Gastroesophageal sphincter (tissue), 3 donors: ENCODE measurements around the gene CDC26.

Source experiments
- EP300 ChIP-seq: sonication (generic); formaldehyde crosslinking; IDR thresholded peaks from one replicate; pipeline ENCODE4 v1.6.1; 2017; ENCODE audit warnings: antibody characterized with exemption, mild to moderate bottlenecking
- POLR2AphosphoS5 ChIP-seq: sonication (generic); formaldehyde crosslinking; IDR thresholded peaks from one replicate; pipeline ENCODE4 v1.6.1; 2017; ENCODE audit warnings: antibody characterized with exemption
- TF ChIP-seq, protein P1 (sequence below), 4 experiments: fragments of 200-600 bp in 2 of 4; fragments of 450-650 bp in 2 of 4; sonication (generic) in 1 of 4; IDR thresholded peaks; one replicate each; pipeline ENCODE4 v1.5.1; 2017 to 2019; ENCODE audit warnings: antibody characterized with exemption in 4 of 4, mild to moderate bottlenecking in 2 of 4, moderate library complexity in 2 of 4

GRCh38 chr9:113221003-113221799 is 54.2 kb downstream of the CDC26 start, which contains the start of the genes FKBP15 and SLC31A1:
- TF ChIP-seq, protein P1, sequence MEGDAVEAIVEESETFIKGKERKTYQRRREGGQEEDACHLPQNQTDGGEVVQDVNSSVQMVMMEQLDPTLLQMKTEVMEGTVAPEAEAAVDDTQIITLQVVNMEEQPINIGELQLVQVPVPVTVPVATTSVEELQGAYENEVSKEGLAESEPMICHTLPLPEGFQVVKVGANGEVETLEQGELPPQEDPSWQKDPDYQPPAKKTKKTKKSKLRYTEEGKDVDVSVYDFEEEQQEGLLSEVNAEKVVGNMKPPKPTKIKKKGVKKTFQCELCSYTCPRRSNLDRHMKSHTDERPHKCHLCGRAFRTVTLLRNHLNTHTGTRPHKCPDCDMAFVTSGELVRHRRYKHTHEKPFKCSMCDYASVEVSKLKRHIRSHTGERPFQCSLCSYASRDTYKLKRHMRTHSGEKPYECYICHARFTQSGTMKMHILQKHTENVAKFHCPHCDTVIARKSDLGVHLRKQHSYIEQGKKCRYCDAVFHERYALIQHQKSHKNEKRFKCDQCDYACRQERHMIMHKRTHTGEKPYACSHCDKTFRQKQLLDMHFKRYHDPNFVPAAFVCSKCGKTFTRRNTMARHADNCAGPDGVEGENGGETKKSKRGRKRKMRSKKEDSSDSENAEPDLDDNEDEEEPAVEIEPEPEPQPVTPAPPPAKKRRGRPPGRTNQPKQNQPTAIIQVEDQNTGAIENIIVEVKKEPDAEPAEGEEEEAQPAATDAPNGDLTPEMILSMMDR (IDR thresholded peaks at IDR 0.05) = peak in 1 of 4 experiments; percentile 11
- TF ChIP-seq EP300 = no peak
- TF ChIP-seq POLR2AphosphoS5 = peak; percentile 84
